GM21619 (cell line): ENCODE results near the gene CCDC8.
"Not testable (repeated sequence)": the region's sequence is repeated elsewhere in the genome, so short reads cannot be mapped to it uniquely, and the experiment has no call there.

ENCODE experiments used
- ATAC-seq: cut with Tn5 transposase; IDR thresholded peaks from one replicate; pipeline ENCODE4 v1.9.1; 2021; ENCODE audit not compliant: unreplicated experiment

The CCDC8 gene

GRCh38 chr19:46413262-46414031 is at the start of gene CCDC8:
Gene CCDC8 (minus strand): TSS chr19:46413564. CDS start chr19:46412810, 754 bp downstream.
- ATAC-seq = no peak

- ATAC-seq = no peak
These were observed 48.2 kb upstream of the CCDC8 start for GRCh38 chr19:46461537-46461936.

- ATAC-seq = no peak
These were observed 47.6 kb upstream of the CCDC8 start for GRCh38 chr19:46460981-46461380.

- no peak for ATAC-seq
These were observed 46.7 kb upstream of the CCDC8 start for GRCh38 chr19:46460055-46460454.

GRCh38 chr19:46456930-46457329 is 43.6 kb upstream of the CCDC8 start:
- no peak for ATAC-seq

- no peak for ATAC-seq
These were observed 40.9 kb upstream of the CCDC8 start for GRCh38 chr19:46454244-46454643.

GRCh38 chr19:46453661-46454060 is 40.3 kb upstream of the CCDC8 start:
- ATAC-seq = no peak

- ATAC-seq = no peak
These were observed 38.8 kb upstream of the CCDC8 start for GRCh38 chr19:46452186-46452585.

- no peak for ATAC-seq
These were observed 38.0 kb upstream of the CCDC8 start for GRCh38 chr19:46451352-46451751.

- no peak for ATAC-seq
These were observed 37.4 kb upstream of the CCDC8 start for GRCh38 chr19:46450737-46451136.

- no peak for ATAC-seq
These were observed 35.9 kb upstream of the CCDC8 start for GRCh38 chr19:46449228-46449627.

GRCh38 chr19:46448601-46449000 is 35.2 kb upstream of the CCDC8 start:
- ATAC-seq = no peak

- ATAC-seq = no peak
These were observed 34.5 kb upstream of the CCDC8 start for GRCh38 chr19:46447824-46448223.

GRCh38 chr19:46447006-46447405 is 33.6 kb upstream of the CCDC8 start:
- no peak for ATAC-seq

- no peak for ATAC-seq
These were observed 32.7 kb upstream of the CCDC8 start for GRCh38 chr19:46446021-46446420.

- ATAC-seq = no peak
These were observed 29.6 kb upstream of the CCDC8 start for GRCh38 chr19:46442808-46443450.

GRCh38 chr19:46441866-46442265 is 28.5 kb upstream of the CCDC8 start:
- ATAC-seq = no peak

- ATAC-seq = not testable (repeated sequence)
These were observed 22.3 kb upstream of the CCDC8 start for GRCh38 chr19:46435689-46436088.

GRCh38 chr19:46435009-46435408 is 21.6 kb upstream of the CCDC8 start:
- ATAC-seq = no peak

GRCh38 chr19:46433470-46433869 is 20.1 kb upstream of the CCDC8 start:
- not testable (repeated sequence) for ATAC-seq

GRCh38 chr19:46431824-46432223 is 18.5 kb upstream of the CCDC8 start:
- no peak for ATAC-seq

- no peak for ATAC-seq
These were observed 16.6 kb upstream of the CCDC8 start for GRCh38 chr19:46429999-46430398.
